ENCODE results near the gene PROSER2. TPM values are rescaled to one million over a fixed set of nuclear protein-coding genes. Genes with fewer than 3 reads are reported as not detected.

The PROSER2 gene
- total and polyA plus RNA-seq, 2 donors (not counting 1 experiment from before 2014, with no cell fraction given) = 0.07 TPM; not detected in 1

GRCh38 chr10:11828682-11829284 is 5.6 kb downstream of the PROSER2 start:
- no peaks in the 10 kb centered on the region for H3K79me2 ChIP-seq (ENCODE audit: control insufficient read depth, insufficient read depth, low read length)
- no peak overlapping the region for H3K9ac ChIP-seq (ENCODE audit: low read length)
- 93% methylated on average over 9 of the region's 11 CpGs for WGBS (ENCODE audit: insufficient coverage)
- ChIA-PET CTCF (interaction anchor here (0.5 to 0.9 kb wide), 2 partner anchors 8 to 11 kb away, joined by 3 read pairs; no protein-coding TSS in a partner anchor), POLR2A (no interaction called here)
- no peak overlapping the region for H3K4me2 ChIP-seq (replicated peaks; ENCODE audit: low read depth, low read length, poor library complexity, severe bottlenecking)
- Mint-ChIP-seq H3K27me3 (peaks cover 32% of the 10 kb centered on the region), H3K27ac (no peak overlapping the region), H3K9me3 (ENCODE audit: insufficient read depth) (no peaks in the 10 kb centered on the region), H3K4me1 (peaks cover 4% of the 10 kb centered on the region), H3K4me3 (no peak overlapping the region)
- TF ChIP-seq, protein P1, sequence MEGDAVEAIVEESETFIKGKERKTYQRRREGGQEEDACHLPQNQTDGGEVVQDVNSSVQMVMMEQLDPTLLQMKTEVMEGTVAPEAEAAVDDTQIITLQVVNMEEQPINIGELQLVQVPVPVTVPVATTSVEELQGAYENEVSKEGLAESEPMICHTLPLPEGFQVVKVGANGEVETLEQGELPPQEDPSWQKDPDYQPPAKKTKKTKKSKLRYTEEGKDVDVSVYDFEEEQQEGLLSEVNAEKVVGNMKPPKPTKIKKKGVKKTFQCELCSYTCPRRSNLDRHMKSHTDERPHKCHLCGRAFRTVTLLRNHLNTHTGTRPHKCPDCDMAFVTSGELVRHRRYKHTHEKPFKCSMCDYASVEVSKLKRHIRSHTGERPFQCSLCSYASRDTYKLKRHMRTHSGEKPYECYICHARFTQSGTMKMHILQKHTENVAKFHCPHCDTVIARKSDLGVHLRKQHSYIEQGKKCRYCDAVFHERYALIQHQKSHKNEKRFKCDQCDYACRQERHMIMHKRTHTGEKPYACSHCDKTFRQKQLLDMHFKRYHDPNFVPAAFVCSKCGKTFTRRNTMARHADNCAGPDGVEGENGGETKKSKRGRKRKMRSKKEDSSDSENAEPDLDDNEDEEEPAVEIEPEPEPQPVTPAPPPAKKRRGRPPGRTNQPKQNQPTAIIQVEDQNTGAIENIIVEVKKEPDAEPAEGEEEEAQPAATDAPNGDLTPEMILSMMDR (IDR thresholded peaks at IDR 0.05) = no peak
- TF ChIP-seq EZH2 (IDR thresholded peaks at IDR 0.05; ENCODE audit: borderline replicate concordance, insufficient read depth, low read depth, low read length, poor library complexity, severe bottlenecking) = no peak
- no peaks in the 10 kb centered on the region for H4K20me1 ChIP-seq (ENCODE audit: control insufficient read depth, insufficient read depth, low read length, poor library complexity, severe bottlenecking)
- H3K36me3 ChIP-seq (replicated peaks in 1 of 2; ENCODE audit: control extremely low read depth in 1 of 2, control insufficient read depth in 1 of 2, extremely low read depth in 1 of 2, insufficient read depth in 2 of 2, low read length in 1 of 2) = no peaks in the 10 kb centered on the region
- H2AFZ ChIP-seq (ENCODE audit: insufficient read depth, low read depth, low read length, poor library complexity, severe bottlenecking) = no peak overlapping the region
- H3K4me3 ChIP-seq (ENCODE audit: control extremely low read depth in 1 of 5, extremely low read depth in 1 of 5, insufficient read depth in 1 of 5, low read depth in 2 of 5, low read length in 4 of 5) = no peak overlapping the region
- no peak overlapping the region for H3K27ac ChIP-seq (ENCODE audit: low read length in 2 of 2)
- no peak for ATAC-seq (ENCODE audit: low read depth)
- peaks cover 1 to 4% of the 10 kb centered on the region in 2 donors for H3K4me1 ChIP-seq (ENCODE audit: control insufficient read depth in 2 of 2, insufficient read depth in 2 of 2, low read length in 2 of 2)
- intact Hi-C loops (cut with micrococcal nuclease) = no loop called here
- no peaks in the 10 kb centered on the region for H3K9me3 ChIP-seq (ENCODE audit: control extremely low read depth in 1 of 3, control insufficient read depth in 2 of 3, insufficient read depth in 1 of 3, low read length in 2 of 3)
- peaks cover 0 to 8% (median 3%) of the 10 kb centered on the region in 4 experiments for H3K27me3 ChIP-seq (replicated peaks in 1 of 4; ENCODE audit: control extremely low read depth in 1 of 4, control insufficient read depth in 3 of 4, insufficient read depth in 4 of 4, low read length in 3 of 4)
- DNase-seq = no peak

GRCh38 chr10:11830836-11831519 is 7.8 kb downstream of the PROSER2 start:
- H3K27me3 ChIP-seq (replicated peaks in 1 of 4; ENCODE audit: control extremely low read depth in 1 of 4, control insufficient read depth in 3 of 4, insufficient read depth in 4 of 4, low read length in 3 of 4) = no peaks in the 10 kb centered on the region
- H4K20me1 ChIP-seq (ENCODE audit: control insufficient read depth, insufficient read depth, low read length, poor library complexity, severe bottlenecking) = no peaks in the 10 kb centered on the region
- CTCF ChIA-PET = interaction anchor here (1.8 kb wide), 1 partner anchor 11 kb away, joined by 9 read pairs; no protein-coding TSS in a partner anchor
- no peaks in the 10 kb centered on the region for H3K9me3 ChIP-seq (ENCODE audit: control extremely low read depth in 1 of 3, control insufficient read depth in 2 of 3, insufficient read depth in 1 of 3, low read length in 2 of 3)
- no peak overlapping the region for H3K27ac ChIP-seq (ENCODE audit: low read length in 2 of 2)
- H3K36me3 ChIP-seq (replicated peaks in 1 of 2; ENCODE audit: control extremely low read depth in 1 of 2, control insufficient read depth in 1 of 2, extremely low read depth in 1 of 2, insufficient read depth in 2 of 2, low read length in 1 of 2) = no peaks in the 10 kb centered on the region
- H3K79me2 ChIP-seq (ENCODE audit: control insufficient read depth, insufficient read depth, low read length) = no peaks in the 10 kb centered on the region
- no peaks in the 10 kb centered on the region for H3K4me1 ChIP-seq (ENCODE audit: control insufficient read depth in 2 of 2, insufficient read depth in 2 of 2, low read length in 2 of 2)
- Mint-ChIP-seq H3K27me3 (peaks cover 14% of the 10 kb centered on the region), H3K4me3 (no peak overlapping the region), H3K9me3 (ENCODE audit: insufficient read depth) (no peaks in the 10 kb centered on the region), H3K4me1 (no peaks in the 10 kb centered on the region), H3K27ac (no peak overlapping the region)
- no peak overlapping the region for H3K9ac ChIP-seq (ENCODE audit: low read length)
- H3K4me3 ChIP-seq (ENCODE audit: control extremely low read depth in 1 of 5, extremely low read depth in 1 of 5, insufficient read depth in 1 of 5, low read depth in 2 of 5, low read length in 4 of 5) = no peak overlapping the region
- TF ChIP-seq, protein P1 (IDR thresholded peaks at IDR 0.05) = no peak
- TF ChIP-seq EZH2 (IDR thresholded peaks at IDR 0.05; ENCODE audit: borderline replicate concordance, insufficient read depth, low read depth, low read length, poor library complexity, severe bottlenecking) = no peak
- ATAC-seq (ENCODE audit: low read depth) (no peak), DNase-seq (no peak)
- no peak overlapping the region for H3K4me2 ChIP-seq (replicated peaks; ENCODE audit: low read depth, low read length, poor library complexity, severe bottlenecking)
- POLR2A ChIA-PET = no interaction called here
- no CpG with 5 or more reads among the region's 4 CpGs for WGBS (ENCODE audit: insufficient coverage)
- no peak overlapping the region for H2AFZ ChIP-seq (ENCODE audit: insufficient read depth, low read depth, low read length, poor library complexity, severe bottlenecking)
- intact Hi-C loops (cut with micrococcal nuclease) = no loop called here
